Smooth muscle cell of bladder (primary cell): ENCODE results near the gene RADIL. TPM values are rescaled to one million over a fixed set of nuclear protein-coding genes. Genes with fewer than 3 reads are reported as not detected.

Experiments
- total RNA-seq: library from RNA; depleted of rRNA; stranded (reverse); fragments of >200 nt; gene quantifications from 2 replicates; pipeline ENCODE4 v1.2.3, GENCODE V29; 2014

The RADIL gene, protein sequence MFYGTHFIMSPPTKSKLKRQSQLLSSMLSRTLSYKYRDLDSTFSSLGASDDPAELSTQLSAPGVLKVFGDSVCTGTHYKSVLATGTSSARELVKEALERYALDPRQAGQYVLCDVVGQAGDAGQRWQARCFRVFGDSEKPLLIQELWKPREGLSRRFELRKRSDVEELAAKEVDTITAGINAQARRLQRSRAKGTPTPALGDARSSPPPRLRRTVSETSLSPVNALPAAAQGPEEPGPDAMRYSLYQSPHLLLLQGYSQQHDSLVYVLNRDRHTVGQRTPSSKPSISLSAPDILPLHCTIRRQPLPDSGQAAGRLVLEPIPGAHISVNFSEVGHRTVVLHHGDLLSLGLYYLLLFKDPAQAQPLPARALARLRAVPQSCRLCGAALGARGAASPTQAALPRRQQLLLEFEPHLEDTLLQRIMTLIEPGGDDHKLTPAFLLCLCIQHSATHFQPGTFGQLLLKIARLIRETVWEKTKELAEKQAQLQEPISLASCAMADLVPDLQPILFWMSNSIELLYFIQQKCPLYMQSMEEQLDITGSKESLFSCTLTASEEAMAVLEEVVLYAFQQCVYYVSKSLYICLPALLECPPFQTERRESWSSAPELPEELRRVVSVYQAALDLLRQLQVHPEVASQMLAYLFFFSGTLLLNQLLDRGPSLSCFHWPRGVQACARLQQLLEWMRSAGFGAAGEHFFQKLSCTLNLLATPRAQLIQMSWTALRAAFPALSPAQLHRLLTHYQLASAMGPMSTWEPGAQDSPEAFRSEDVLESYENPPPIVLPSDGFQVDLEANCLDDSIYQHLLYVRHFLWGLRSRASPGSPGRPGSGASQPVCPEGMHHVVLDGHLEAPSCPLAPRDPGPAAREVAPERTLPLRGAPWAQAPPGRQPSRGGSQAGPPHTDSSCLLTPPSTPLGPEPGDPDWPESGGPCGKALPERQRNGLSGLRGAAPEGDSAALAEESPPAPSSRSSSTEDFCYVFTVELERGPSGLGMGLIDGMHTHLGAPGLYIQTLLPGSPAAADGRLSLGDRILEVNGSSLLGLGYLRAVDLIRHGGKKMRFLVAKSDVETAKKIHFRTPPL
- 0.46 and 0.57 TPM in 2 replicates for total RNA-seq

DNA sequence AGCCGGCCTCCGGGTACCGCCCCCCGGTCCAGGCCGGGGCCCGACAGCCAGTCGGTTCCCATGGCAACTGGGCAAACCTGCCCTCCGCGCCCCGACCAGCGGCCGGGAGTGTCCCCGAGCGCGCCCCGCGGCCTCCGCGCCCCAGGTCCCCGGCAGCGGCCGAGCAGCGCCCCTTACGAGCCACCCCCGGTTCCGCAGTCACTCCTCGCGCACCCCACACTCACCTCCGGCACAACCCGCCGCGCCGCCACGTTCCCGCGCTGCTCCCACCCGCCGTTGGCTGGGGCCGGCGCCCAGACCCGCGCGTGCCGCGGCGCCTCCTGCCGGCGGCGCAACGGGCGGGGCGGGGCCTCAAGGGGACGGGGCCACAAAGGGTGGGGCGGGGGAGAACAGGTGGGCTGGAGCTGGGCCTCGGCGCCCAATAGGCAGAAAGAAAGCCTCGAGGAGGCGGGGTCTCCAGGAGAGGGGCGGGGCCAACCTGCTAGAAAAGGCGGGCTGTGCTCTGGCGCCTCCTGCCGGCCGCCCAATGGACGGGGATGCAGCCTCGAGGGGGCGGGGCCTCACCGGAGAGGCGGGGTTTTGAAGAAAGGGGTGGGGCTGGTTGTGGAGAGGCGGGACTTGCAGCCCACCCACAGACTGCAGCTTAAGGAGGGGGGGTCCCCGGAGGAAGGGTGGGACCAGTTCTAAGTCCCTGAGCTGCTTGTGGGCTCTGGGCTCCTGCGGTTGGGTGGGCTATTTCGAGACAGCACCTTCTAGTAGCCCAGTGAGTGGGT, at the start of gene RADIL:
RADIL (minus strand) TSS at position 345 of the 773 bp plus-strand sequence. CDS start 5,577 bp downstream, outside the sequence.

DNA sequence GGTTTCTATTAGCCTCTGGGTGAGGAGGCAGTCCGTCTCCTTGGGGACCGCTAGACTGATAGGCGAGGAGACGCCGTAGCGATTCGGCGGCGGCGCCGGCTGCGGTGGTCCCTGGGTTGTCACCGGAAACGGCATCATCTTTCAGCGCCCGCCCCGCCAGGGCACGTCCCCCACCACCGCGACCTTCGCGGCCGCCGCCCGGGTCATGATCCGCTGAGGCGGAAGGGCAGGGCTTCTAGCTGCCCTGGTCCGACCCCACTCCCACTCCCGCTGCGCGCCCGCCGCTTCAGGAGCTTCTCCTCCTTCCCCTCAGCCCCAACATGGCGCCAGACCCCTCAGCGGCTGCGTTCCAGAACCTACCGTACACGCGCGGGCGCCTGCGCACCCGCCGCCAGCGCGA, 21.8 kb downstream of the RADIL start, which contains the start of gene PAPOLB:
PAPOLB (minus strand) TSS at position 358 of the 400 bp plus-strand sequence; CDS start at position 138, 220 bp downstream.

GRCh38 chr7:4775250-4775847, 108.2 kb downstream of the RADIL start, which contains the start of gene AP5Z1:
Gene AP5Z1 (plus strand): TSS chr7:4775623. CDS start chr7:4775716, 93 bp downstream.

Other genes with a start within 250 kb of the RADIL start
- 21.5 and 22.6 TPM in 2 replicates for gene FOXK1, start 201.4 kb downstream of the RADIL start, total RNA-seq
- gene AP5Z1, start 108.1 kb downstream of the RADIL start, total RNA-seq: 21.6 and 25.4 TPM in 2 replicates
- gene PAPOLB, start 21.7 kb downstream of the RADIL start, total RNA-seq: 0.09 and 0.14 TPM in 2 replicates
- gene MMD2, start 75.5 kb upstream of the RADIL start, total RNA-seq: not detected in 2 replicates
- 6.1 and 8.2 TPM in 2 replicates for gene RBAK, start 162.1 kb upstream of the RADIL start, total RNA-seq